Measurements from ENCODE around the gene SGCD.

Gene SGCD

GRCh38 chr5:156322666-156323065 is 4.3 kb upstream of the SGCD start:
- H3K27ac ChIP-seq, result no peak overlapping the region
- DNase-seq (ENCODE audit: low spot score), result no peak
- TF ChIP-seq, protein P1, sequence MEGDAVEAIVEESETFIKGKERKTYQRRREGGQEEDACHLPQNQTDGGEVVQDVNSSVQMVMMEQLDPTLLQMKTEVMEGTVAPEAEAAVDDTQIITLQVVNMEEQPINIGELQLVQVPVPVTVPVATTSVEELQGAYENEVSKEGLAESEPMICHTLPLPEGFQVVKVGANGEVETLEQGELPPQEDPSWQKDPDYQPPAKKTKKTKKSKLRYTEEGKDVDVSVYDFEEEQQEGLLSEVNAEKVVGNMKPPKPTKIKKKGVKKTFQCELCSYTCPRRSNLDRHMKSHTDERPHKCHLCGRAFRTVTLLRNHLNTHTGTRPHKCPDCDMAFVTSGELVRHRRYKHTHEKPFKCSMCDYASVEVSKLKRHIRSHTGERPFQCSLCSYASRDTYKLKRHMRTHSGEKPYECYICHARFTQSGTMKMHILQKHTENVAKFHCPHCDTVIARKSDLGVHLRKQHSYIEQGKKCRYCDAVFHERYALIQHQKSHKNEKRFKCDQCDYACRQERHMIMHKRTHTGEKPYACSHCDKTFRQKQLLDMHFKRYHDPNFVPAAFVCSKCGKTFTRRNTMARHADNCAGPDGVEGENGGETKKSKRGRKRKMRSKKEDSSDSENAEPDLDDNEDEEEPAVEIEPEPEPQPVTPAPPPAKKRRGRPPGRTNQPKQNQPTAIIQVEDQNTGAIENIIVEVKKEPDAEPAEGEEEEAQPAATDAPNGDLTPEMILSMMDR (conservative IDR thresholded peaks at IDR 0.05; ENCODE audit: low read depth), result no peak
- ChIA-PET CTCF (interaction anchor here (0.6 to 0.7 kb wide), 2 partner anchors 23 to 87 kb away, joined by 3 read pairs; no protein-coding TSS in a partner anchor), POLR2A (ENCODE audit: low non-redundant PET) (no interaction called here)

- POLR2A ChIA-PET (ENCODE audit: low non-redundant PET), result no interaction called here
- CTCF ChIA-PET, result no interaction called here
These were observed 332 bp downstream of the SGCD start for GRCh38 chr5:156327296-156327695.

DNA sequence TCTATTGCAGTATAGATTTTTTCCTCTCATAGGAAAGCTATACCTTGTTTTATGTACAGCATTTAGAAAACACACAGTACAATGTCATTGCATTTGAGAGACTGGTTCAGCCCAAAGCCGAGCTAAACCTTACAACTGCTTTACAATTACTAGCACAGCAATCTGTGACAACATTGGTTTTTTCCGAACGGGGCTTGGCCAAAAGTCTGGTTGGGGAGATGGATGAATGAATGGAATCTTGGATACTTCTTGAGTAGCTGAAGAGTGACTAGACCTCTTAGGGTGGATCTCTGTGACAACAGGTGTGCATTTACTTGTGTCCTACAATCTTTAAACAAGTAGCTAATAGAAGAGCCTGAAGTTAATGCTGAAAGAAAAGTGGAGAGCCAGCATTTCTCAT is 1.2 kb downstream of the SGCD start:
- ChIA-PET POLR2A (ENCODE audit: low non-redundant PET) (no interaction called here), CTCF (no interaction called here)
- no peak overlapping the region for H3K27ac ChIP-seq
- no peak for DNase-seq (ENCODE audit: low spot score)
- TF ChIP-seq, protein P1 (conservative IDR thresholded peaks at IDR 0.05; ENCODE audit: low read depth), result no peak

More at GRCh38 chr5:156327296-156327695, 332 bp downstream of the SGCD start:
- H3K27ac ChIP-seq, result no peak overlapping the region
- no peak for DNase-seq (ENCODE audit: low spot score)
- TF ChIP-seq, protein P1 (conservative IDR thresholded peaks at IDR 0.05; ENCODE audit: low read depth), result no peak

GRCh38 chr5:156328766-156329165 is 1.8 kb downstream of the SGCD start:
- no peak overlapping the region for H3K27ac ChIP-seq
- ChIA-PET CTCF (no interaction called here), POLR2A (ENCODE audit: low non-redundant PET) (no interaction called here)
- TF ChIP-seq, protein P1 (conservative IDR thresholded peaks at IDR 0.05; ENCODE audit: low read depth), result no peak
- DNase-seq (ENCODE audit: low spot score), result no peak

- H3K27ac ChIP-seq, result no peak overlapping the region
- POLR2A ChIA-PET (ENCODE audit: low non-redundant PET), result no interaction called here
- no peak for DNase-seq (ENCODE audit: low spot score)
- TF ChIP-seq, protein P1 (conservative IDR thresholded peaks at IDR 0.05; ENCODE audit: low read depth), result no peak
- CTCF ChIA-PET, result no interaction called here
These were observed 2.2 kb downstream of the SGCD start for GRCh38 chr5:156329171-156329611.

GRCh38 chr5:156330141-156330870 is 3.3 kb downstream of the SGCD start:
- TF ChIP-seq, protein P1 (conservative IDR thresholded peaks at IDR 0.05; ENCODE audit: low read depth), result no peak
- ChIA-PET CTCF (no interaction called here), POLR2A (ENCODE audit: low non-redundant PET) (no interaction called here)
- no peak overlapping the region for H3K27ac ChIP-seq
- DNase-seq (ENCODE audit: low spot score), result no peak

Measured in RWPE1 (cell line).